ENCODE data around the gene SIGLEC7. TPM values are rescaled to one million over a fixed set of nuclear protein-coding genes. Genes with fewer than 3 reads are reported as not detected.
"Not testable (repeated sequence)": the region's sequence is repeated elsewhere in the genome, so short reads cannot be mapped to it uniquely, and the experiment has no call there.

SIGLEC7 gene
- total RNA-seq, 1 donor from 2014 or later: 11.0 TPM

DNA sequence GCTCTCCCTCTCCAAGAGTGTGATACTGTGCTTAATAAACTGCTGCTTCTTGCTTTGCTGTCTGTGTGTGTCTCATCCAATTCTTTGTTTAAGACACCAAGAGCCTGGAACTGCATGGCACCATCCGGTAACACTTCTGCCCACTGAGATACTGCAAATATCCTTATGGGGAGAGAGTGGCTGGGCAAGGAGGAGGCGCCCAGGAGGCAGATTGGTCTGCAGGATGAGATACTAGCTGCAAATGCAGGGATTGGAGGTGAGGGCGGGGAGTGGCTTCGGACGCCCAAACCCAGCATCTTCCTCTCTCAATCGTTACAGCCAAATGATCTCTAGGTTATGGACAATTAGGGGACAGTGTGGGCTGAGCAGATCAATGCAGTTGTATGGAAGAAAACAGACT lies 1.7 kb upstream of the SIGLEC7 start:
- H3K9me3 ChIP-seq: no peaks in the 10 kb centered on the region
- peaks cover 5% of the 10 kb centered on the region for H3K4me1 ChIP-seq
- no peak overlapping the region for H3K27ac ChIP-seq
- intact Hi-C loops (cut with DNase I): no loop called here
- DNase-seq (no peak), ATAC-seq (no peak)
- no peak overlapping the region for H3K4me3 ChIP-seq
- TF ChIP-seq, protein P1, sequence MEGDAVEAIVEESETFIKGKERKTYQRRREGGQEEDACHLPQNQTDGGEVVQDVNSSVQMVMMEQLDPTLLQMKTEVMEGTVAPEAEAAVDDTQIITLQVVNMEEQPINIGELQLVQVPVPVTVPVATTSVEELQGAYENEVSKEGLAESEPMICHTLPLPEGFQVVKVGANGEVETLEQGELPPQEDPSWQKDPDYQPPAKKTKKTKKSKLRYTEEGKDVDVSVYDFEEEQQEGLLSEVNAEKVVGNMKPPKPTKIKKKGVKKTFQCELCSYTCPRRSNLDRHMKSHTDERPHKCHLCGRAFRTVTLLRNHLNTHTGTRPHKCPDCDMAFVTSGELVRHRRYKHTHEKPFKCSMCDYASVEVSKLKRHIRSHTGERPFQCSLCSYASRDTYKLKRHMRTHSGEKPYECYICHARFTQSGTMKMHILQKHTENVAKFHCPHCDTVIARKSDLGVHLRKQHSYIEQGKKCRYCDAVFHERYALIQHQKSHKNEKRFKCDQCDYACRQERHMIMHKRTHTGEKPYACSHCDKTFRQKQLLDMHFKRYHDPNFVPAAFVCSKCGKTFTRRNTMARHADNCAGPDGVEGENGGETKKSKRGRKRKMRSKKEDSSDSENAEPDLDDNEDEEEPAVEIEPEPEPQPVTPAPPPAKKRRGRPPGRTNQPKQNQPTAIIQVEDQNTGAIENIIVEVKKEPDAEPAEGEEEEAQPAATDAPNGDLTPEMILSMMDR (IDR thresholded peaks at IDR 0.05): no peak
- no peaks in the 10 kb centered on the region for H3K27me3 ChIP-seq
- no peaks in the 10 kb centered on the region for H3K36me3 ChIP-seq

DNA sequence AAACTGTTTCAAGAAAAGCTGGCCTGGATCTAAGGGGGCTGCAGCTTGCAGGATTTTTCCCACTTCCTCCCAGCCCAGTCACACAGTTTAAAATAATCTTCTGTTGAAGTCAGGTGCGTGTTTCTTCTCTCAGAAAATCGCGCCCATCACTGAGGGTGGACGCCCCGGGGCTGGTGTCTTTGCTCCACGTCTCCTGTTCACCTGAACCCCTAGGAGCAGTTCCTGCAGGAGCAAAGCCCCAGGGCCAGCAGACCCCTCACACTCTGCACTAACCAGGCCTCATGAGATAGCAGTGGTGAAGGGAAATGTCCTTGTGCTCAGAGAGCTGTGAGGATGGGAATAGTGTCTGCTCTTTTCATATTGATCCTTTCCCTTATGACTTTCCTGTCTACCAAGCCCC lies 920 bp upstream of the SIGLEC7 start:
- intact Hi-C loops (cut with DNase I): no loop called here
- ATAC-seq: no peak

DNA sequence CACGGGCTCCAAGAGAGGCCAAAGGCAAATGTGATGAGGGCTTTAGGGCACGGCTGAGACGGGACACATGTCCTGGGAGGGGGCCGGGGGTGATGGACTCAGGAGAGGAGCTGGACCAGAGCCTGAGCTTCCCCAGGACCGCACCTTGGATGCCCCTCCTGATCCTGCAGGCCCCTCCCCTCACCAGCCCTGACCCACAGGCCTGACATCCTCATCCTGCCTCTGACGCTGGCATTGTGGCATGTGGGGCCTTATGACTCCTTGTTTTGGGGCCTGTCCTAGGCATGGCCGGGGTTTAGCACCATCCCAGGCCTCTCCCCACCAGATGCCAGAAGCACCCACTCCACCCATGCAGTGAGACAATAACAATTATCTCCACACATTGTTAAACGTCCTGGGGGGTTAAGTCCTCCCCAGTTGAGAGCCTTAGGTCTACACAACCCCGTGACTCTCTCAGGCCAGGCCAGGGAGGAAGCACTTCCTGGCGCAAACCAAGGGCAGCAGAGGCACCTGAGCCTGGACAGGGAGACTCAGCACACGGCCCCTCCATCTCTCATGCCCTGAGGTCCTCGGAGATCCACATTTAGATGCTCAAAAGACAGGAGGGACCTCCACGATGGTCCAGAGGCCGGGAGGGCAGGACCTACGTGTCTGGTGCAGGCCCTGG lies 841 bp downstream of the SIGLEC7 start:
- H3K27ac ChIP-seq: peak overlapping the region; percentile 58
- H3K36me3 ChIP-seq; H3K4me1 ChIP-seq; intact Hi-C loops (cut with DNase I); H3K27me3 ChIP-seq; H3K9me3 ChIP-seq; H3K4me3 ChIP-seq; DNase-seq: not testable (repeated sequence)
- peak; percentile 8 for ATAC-seq

More for the DNA sequence above, 920 bp upstream of the SIGLEC7 start:
- H3K36me3 ChIP-seq: no peaks in the 10 kb centered on the region
- no peaks in the 10 kb centered on the region for H3K27me3 ChIP-seq
- TF ChIP-seq, protein P1 (IDR thresholded peaks at IDR 0.05): no peak
- no peak overlapping the region for H3K27ac ChIP-seq
- H3K9me3 ChIP-seq: no peaks in the 10 kb centered on the region
- DNase-seq: no peak
- H3K4me3 ChIP-seq: no peak overlapping the region
- H3K4me1 ChIP-seq: peaks cover 5% of the 10 kb centered on the region

DNA sequence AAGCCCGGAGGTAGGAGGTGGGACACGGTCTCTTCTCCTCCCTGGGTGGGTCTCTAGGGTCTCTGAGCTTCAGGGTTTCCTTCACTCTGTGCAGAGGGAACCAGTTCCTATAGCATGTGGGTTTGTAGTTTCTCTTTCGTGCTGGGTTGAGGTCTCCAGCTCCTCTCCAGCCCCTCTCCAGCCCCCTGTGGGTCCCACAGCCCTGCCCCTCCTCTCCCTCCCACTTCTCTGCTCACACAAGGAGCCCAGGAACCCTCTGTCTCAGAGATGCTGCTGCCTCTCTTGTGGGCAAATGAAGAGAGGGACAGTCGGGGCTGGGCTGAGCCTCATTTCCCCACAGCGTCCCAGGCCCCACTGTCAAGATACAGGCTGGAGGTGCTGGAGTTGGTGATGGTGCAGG lies 1.4 kb downstream of the SIGLEC7 start:
- Histone ChIP-seq H3K27me3 (no peaks in the 10 kb centered on the region), H3K27ac (no peak overlapping the region), H3K4me3 (no peak overlapping the region), H3K4me1 (no peaks in the 10 kb centered on the region), H3K36me3 (no peaks in the 10 kb centered on the region), H3K9me3 (no peaks in the 10 kb centered on the region)
- ATAC-seq (no peak), DNase-seq (no peak)
- intact Hi-C loops (cut with DNase I): no loop called here
- TF ChIP-seq, protein P1 (IDR thresholded peaks at IDR 0.05): no peak

DNA sequence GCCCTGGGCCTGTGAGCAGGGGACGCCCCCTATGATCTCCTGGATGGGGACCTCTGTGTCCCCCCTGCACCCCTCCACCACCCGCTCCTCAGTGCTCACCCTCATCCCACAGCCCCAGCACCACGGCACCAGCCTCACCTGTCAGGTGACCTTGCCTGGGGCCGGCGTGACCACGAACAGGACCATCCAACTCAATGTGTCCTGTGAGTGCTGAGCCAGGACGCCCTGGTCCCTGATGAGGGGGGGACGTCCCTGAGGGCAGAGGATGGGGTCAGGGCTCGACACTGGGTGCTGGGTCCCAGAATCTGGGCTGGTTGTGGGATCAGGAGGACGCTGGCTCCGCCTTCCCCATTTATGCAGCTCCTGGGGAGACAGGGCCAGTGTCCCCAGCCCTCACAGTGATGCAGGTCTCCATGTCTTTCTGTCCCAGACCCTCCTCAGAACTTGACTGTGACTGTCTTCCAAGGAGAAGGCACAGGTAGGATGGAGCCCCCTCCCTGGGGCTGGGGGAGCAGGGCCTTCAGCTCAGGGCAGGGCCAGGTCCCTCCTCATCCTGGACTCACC lies 2.5 kb downstream of the SIGLEC7 start:
- no peak overlapping the region for H3K4me3 ChIP-seq
- H3K9me3 ChIP-seq: no peaks in the 10 kb centered on the region
- no peak for ATAC-seq
- no peaks in the 10 kb centered on the region for H3K4me1 ChIP-seq
- H3K27ac ChIP-seq: no peak overlapping the region
- TF ChIP-seq, protein P1 (IDR thresholded peaks at IDR 0.05): no peak
- no peak for DNase-seq
- H3K27me3 ChIP-seq: no peaks in the 10 kb centered on the region
- no peaks in the 10 kb centered on the region for H3K36me3 ChIP-seq
- intact Hi-C loops (cut with DNase I): no loop called here

DNA sequence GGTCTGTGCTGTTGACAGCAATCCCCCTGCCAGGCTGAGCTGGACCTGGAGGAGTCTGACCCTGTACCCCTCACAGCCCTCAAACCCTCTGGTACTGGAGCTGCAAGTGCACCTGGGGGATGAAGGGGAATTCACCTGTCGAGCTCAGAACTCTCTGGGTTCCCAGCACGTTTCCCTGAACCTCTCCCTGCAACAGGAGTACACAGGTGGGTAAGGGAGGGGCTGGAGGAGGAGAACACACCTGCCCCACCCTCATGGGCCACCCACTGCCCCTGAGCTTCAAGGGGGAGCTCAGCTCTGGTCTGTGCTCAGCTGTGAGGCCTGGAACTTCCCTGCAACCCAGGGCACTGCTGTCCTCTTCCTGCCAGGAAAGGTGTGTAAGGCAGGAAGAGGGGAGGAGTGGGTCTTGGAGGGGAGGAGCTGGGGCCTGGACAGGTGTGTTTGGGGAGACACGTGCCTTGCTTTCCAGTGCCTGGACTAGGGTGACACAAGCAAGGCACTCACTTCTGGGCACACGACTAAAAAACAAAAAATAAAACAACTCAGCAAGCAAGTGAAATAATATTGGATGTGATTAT lies 3.9 kb downstream of the SIGLEC7 start:
- intact Hi-C loops (cut with DNase I): no loop called here
- Histone ChIP-seq H3K36me3 (no peaks in the 10 kb centered on the region), H3K27ac (no peak overlapping the region), H3K9me3 (no peaks in the 10 kb centered on the region), H3K4me1 (no peaks in the 10 kb centered on the region), H3K4me3 (no peak overlapping the region), H3K27me3 (no peaks in the 10 kb centered on the region)
- no peak for DNase-seq
- no peak for ATAC-seq
- TF ChIP-seq, protein P1 (IDR thresholded peaks at IDR 0.05): no peak
